SIG-M5 treated with dmso at 0.1 percent for 504 hours (cell line): ENCODE data around the gene MYLK2.

Experiments used
- DNase-seq: peaks from one replicate; lab custom pipeline; 2025; ENCODE audit not compliant: unreplicated experiment; lab: John Stamatoyannopoulos, UW

MYLK2 gene

GRCh38 chr20:31835554-31835953, 16.4 kb downstream of the MYLK2 start:
- no peak for DNase-seq

- peak; percentile 59 for DNase-seq
Observed at GRCh38 chr20:31835977-31836852, 17.1 kb downstream of the MYLK2 start.

DNA sequence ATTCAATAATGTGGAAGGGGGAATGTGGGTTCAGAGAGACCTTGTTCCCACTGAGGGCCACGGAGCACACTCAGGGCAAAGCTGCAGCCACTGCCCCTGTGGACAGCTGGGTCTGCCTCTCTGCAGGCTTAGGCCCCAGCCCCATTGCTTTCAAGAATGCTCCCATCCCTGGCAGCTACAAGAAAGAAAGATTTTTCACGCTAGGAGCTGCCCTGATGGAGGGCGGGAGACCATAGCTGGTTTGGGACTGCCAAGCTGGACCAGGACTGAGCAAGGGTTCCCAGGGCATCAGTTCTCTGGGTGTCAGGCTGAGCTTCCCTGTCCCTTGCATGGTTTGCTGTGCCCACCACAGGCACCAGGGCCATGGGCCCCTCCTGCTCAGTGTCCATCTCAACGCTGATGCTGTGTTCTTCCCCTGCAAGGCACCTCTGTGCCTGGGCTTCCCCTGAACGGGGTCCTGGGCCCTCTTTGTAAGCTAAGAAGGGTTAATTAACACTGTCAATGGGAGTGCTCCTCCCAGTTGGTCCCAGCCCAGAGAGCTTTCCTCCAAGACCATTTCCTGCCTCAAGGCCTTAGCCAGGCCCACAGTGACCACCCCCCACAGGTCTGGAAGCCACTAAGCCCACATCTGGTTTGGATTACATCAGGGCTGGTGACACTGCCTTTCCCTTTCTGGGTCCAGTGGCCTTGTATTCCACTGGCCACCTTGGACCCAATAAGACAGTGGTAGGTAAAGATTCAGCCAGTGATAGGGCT, 17.9 kb downstream of the MYLK2 start:
- DNase-seq, result no peak

DNA sequence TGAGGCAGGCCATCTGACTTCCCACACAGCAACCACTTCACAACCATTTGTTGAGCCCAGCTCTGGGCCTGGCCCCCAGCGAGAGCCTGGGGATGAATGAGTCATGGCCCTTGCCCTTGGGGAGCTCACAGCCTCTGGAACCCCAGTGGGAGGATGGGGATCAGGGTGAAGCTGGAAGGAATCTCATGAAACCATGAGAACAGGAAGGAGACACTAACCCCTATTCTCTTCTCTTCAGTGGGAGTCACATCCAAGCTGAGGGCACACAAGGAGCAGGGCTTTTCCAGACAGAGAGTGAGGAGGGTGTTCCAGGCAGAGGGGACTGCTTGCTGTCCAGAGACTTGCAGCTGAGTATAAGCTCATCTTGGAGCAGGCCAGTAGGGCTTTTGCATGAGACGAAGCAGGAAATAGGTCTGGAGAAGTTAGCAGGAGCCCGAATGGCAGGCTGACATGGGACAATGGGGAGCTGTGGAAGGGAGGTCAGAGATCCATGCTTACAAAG, 18.8 kb downstream of the MYLK2 start:
- DNase-seq, result no peak

- peak; percentile 34 for DNase-seq
Observed at GRCh38 chr20:31838646-31839292, 19.6 kb downstream of the MYLK2 start.

DNA sequence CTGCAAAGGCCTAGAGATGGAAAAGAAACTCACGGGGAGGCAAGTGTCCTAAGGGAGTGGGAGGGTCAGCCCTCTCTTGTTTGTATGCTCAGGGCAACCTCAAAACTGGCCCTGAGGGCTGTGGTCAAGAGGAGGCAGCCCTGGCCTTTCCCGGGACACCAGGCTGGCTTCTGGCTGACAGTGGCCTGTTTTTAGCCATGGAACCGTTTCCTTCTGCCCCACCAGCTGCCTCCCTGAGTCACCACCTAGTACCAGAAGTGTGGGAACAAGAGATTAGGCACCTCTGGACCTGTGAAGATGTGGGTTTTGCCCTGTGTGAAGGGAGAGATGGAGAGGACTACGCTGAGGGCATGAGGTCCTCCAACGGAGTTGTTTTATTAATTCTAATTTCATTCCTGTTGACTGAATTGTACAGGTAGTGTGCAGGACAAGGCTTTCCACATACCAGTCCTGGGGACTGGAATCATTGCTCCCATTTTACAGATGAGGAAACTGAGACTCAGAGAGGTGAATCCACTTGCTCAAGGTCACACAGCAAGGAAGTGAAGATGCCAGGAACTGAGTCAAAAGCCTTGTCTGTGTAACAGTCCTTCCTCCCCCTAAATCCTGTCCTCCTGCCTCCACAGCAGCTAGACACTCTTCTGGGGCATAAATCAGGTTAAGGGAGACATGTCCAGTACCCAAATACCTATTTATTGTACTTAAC, 20.8 kb downstream of the MYLK2 start:
- DNase-seq, result no peak

DNA sequence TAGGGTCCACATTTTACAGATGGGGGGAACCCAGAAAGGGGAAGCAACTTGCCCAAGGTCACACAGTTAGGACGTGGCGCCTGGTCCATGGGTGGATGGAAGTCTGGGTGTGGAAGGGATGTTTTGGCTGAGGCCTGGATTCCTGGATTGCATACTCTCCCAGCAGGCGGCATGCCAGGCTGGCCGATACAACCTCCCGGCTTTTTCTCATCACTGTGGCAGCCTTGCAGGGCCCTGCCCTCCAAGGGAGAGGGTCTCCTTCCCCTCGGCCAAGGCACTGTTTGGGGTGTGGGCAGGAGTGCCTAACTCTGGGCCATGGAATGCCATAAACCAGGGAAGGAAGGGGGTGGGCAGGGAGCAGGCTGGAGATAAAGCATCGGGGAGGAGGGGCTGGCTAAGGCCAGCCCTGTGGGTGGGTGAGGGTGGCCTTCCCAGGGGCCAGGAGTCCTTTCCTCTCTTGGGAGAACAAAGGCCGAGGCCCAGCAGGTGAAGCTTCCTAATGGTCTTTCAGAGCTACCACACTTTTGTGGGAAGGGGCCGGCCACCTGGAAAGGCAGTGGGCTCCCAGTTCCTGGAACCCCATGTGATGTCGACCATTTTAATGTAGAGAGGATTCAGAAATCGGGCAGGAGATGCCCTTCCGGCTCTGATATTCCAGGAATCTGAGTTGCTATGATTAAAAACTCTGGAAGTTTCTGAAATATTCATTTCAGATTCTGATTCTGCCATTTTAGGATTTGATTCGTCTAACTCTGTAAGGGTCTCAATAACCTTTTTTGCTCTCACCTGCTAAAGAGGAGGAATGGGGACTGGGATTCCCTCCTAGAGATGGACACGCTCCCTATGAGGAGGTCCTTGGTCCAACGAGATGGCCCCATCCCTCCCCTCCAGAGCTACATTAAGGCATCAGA, 22.0 kb downstream of the MYLK2 start:
- no peak for DNase-seq

DNA sequence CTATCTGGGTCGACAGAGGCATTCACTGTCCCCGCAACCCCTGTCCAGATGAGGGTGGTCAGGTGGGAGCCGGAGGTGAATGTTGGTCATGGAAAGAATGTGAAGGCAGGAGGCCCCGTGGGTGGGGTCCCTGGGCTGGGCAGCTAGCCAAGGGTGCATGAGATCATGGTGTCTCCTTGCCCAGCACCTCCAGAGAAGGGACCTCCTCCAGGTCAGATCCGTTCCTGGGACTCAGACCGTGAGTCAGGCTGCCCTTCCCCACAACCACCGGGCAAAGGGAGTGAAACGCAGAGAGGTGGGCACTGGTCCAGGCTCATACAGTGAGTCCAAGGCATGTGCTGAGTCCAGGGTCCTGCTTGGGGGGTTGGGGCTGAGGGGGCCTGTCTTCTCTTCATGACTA, 22.8 kb downstream of the MYLK2 start:
- DNase-seq, result no peak

- DNase-seq, result no peak
Observed at GRCh38 chr20:31842471-31843157, 23.5 kb downstream of the MYLK2 start.

- DNase-seq, result no peak
Observed at GRCh38 chr20:31843288-31843687, 24.1 kb downstream of the MYLK2 start.

DNA sequence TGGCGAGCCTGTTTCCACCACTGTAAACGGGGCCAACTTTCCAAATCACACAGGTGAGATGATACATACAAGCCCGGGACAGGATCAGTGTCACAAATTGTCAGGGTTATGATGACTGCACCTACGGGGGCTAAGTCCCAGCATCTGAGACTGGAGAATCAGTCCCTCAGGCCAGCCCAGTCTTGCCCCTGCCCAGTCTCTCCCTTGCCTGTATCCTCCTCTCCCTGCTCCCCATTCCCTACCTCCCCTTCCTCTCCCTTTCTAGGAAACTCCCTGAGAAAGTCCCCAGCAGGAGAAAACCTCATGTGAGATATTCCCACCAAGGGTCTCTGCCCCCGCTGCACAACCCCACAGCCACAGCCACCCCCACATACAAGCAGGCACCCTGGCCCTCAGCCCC, 24.7 kb downstream of the MYLK2 start:
- DNase-seq, result no peak

DNA sequence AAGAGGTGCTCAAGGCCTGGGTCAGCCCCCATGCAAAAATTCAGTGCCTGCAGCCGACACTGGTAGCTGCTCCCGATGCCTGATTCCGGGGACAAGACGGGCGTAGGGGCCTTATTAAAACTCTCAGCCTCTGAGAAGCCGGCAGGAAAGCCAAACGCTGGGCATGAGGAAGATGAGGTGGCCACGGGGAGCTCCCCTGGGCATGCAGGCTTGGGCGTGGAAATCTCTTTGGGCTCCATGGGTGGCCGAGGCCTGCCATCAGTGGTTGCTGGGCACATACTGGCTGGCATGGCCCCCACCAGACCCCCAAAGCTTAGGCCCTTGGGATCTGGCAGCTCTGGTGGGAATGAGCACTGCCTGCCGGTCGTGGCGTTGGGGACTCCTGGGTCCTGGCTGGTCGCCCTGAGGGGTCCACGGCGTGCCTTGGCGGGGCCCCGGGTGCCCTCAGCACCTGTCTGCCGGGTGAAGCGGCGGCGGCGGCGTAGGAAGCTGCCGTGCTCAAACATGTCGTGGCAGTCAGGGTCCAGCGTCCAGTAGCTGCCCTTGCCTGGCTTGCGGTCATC, 25.7 kb downstream of the MYLK2 start:
- no peak for DNase-seq

- no peak for DNase-seq
Observed at GRCh38 chr20:31845300-31845863, 26.2 kb downstream of the MYLK2 start, which contains the start of gene FOXS1. FOXS1 (minus strand) TSS chr20:31845604; CDS start chr20:31845542, 62 bp downstream.

DNA sequence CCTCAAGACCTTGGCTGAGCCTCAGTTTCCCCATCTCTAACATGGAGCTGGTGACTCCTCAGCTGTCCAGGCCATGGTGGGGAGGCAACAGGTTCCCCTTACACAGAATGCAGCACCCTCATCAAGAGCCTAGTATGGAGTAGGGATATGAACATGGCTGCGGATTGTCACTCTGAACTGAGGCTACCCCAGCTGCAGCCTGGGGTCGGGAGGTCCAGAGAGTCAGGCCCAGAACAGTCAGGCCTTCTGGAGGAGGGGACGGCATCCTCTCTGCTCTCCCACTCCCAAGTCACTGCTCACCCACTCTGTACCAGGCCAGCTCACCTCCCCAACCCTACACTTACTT, 27.6 kb downstream of the MYLK2 start:
- DNase-seq, result no peak

DNA sequence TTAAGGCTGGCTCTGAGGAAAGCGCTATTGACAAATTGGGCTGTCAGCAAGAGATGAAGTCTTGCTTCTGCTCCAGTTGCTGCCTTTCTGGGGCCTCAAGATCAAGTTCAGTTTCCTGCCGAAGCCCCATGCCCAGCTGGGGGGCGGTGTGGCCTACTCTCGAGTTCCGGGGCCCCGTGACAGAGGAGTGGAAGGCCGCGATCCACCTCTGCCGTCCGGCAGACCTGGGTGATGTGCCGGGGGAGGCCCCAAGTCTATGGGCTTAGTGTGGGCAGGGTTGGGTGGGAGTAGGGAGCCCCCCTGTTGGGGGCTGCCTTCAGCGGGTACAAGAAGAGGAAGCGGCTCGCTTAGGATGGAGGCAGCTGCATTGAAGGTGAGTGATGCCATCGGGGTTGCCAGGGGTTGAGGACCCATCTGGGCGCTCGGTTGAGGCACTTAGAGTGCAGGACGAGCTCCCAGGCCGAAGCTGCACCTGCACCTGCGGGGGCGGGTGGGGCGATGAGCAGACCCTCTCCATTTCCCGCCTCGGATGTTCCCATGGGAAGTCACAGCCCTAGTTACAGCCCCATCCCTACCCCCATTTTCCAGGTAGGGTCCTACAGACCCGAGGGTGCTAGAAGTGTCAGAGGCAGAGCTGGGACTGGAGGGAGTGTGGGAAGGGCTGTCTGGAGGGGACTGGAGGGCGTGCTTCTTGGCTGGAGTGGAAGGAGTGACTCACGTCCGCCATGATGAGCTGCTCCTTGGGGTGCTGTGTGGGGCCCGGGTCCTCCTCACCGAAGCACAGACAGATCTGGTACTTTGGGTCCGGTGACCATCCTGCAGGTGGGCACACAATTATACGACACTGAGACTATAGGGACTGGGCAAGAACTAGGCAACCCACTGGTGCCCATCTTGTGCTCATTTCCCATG, 29.2 kb downstream of the MYLK2 start:
- no peak for DNase-seq

DNA sequence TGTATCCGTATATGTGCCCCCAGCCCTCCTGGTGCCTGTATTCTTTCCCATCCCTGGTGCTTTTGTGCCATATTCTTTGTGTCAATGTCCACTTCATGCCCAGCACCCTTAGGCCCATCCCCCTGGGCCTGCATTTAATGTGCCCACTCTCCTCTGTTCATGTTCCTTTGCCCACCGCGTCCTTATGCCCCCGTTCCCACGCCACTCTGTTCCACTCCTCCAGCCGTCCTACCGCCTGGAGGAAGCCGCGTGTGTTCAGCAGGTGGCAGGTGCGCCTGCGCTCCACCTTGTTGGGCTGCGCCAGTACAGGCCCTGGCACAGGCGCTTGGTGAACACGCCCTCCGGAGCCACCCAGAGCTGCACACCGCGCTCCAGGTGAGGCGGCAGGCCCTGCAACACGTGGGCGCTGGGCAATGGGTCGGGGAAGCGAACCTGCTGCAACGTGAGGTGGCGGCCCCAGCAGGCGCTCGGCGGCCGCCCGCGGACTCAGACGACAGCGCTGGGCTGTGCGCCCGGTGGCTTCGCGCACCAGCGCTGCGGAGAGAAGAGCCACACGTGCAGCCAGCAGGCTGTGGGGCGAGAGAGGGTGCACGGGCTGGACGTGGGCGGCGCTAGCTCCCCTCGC, 30.3 kb downstream of the MYLK2 start:
- DNase-seq, result no peak

DNA sequence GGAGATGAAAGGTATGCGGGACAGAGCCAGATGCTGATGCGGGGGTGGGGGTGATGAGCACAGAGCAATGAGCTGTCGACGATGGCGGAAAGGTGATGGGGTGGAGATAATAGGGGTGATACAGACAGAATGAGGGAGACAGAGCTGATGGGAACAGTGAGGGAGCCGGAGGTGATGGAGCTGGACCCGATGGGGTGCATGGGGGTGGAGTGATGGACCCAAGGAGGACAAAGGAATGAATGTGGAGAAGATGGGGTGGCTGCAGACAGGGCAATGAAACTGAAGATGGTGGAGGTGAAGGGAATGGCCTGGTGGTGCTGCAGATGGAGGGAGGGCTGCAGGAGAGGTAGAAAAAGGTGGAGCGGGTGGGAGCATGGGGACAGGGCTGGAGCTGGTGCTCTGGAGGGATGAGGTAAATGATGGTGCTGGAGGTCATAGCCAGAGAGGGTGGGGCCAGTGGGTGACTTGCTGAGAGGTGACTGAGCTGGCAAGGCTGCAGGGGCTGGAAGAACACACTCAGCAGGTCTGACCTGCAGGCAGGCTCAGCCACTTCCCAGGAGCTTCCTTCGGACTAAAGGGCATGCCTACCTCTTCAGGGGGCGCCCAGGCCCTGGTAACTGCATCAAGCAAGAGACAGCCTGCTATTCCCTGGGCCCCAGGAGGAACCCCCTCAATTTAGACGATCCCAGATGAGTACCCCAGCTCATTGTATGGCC, 32.2 kb downstream of the MYLK2 start:
- no peak for DNase-seq
